ENCODE data around the gene EXOC3L1. TPM values are rescaled to one million over a fixed set of nuclear protein-coding genes. Genes with fewer than 3 reads are reported as not detected.
A peak's percentile ranks its signal among the peaks of the same experiment; 100 is the strongest.

Gene EXOC3L1
- total and polyA plus RNA-seq, 2 of the 13 experiments (the other 11 are each of a cell fraction or from before 2014, with no cell fraction given) = 0.12 TPM; not detected in 1

DNA sequence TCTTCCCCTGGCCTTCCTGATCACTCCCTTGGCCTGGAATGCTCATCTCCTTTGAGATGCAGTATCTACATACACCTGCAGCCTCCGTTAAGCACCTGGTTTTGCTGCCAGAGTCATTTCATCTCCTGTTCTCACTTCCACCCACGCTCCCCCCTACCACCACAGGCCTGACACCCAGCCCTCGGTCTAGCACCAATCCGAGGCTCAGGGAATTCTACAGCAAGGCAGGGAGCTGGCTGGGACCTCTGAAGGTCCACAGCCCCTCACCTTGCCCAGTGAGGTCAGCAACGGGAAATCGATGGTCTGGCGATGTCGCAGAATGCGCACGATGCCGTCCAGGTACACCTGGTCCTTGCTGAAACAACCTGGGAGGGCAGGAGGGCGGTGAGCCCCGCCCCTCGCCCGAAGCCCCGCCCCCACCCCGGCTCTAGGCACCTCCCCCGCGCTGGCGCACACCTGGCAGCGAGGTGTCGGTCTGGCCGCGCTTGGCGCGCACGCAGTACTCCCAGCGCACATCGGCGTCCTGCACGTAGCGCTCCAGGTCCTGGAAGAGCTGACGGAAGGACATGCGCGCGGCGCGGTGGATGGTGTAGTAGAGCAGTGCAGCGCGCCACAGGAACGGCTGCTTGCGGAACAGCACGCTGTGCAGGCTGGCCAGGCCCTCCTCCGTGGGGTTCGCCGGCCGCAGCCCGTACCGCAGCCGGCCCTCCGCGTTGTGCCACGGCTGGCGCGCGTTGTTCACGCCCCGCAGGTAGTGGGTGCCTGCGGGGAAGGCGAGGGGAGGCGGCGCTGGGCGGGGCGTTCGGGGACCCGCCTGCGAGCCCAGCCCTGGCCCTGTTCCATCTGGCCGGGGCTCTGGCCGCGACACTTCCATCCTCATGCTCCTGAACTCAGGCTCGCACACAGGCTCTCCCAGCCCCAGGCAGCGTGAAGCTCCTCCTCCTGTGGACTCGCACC lies 11.9 kb downstream of the EXOC3L1 start (continued):
- TF ChIP-seq KAT8 (CRISPR knock-in tag; IDR thresholded peaks at IDR 0.05) (no peak), PLRG1 (conservative IDR thresholded peaks at IDR 0.05) (no peak)

DNA sequence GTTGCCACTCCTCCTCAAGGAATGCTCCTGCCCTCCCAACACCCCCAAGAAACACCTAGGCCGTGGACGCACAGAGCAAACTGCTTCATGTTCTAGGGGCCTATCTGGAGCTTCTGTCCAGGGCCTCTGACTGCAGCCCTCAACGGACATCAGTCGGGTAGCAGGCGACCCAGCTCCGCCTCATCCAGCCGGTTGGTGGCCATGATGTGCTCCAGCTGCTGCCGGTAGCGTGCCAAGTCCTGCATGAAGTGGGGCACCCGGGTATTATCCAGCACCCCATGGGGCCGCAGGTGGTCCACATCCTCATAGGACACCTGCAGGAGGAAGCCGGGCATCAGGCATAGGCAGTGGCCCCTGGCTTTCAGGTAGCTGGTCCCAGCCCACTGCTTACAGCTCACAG lies 13.3 kb downstream of the EXOC3L1 start:
- CTCF ChIA-PET (ENCODE audit: low intra/inter-chr PET ratio, low total read pairs) = no interaction called here
- H3K4me1 ChIP-seq (ENCODE audit: insufficient read depth, low read length) = peaks cover 47% of the 10 kb centered on the region

DNA sequence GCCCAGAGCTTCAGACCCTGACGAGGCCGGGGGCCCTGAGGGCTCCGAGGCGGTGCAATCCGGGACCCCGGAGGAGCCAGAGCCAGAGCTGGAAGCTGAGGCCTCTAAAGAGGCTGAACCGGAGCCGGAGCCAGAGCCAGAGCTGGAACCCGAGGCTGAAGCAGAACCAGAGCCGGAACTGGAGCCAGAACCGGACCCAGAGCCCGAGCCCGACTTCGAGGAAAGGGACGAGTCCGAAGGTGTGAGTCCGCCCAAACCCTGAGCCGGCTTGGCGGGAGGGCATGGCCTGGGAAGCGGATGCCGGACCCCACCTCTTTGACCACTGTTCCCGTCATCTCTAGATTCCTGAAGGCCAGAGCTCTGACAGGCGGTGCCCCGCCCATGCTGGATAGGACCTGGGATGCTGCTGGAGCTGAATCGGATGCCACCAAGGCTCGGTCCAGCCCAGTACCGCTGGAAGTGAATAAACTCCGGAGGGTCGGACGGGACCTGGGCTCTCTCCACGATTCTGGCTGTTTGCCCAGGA lies 15.2 kb downstream of the EXOC3L1 start:
- in situ Hi-C loops (cut with HindIII; ENCODE audit: extremely low pct_ligation_motif_present, low pct_unique_long_range_greater_than_20kb) (no loop called here), intact Hi-C loops (cut with micrococcal nuclease; ENCODE audit: unreplicated experiment) (no loop called here)
- peak overlapping the region in 1 of 3 experiments; percentile 75; a peak in 2 of 6 replicates for H3K4me3 ChIP-seq (replicated peaks in 1 of 3; ENCODE audit: insufficient read depth in 1 of 3, low read depth in 2 of 3, low read length in 3 of 3)
- FAIRE-seq (no peak), DNase-seq (ENCODE audit: low spot score) (no peak), ATAC-seq (no peak)
- H3K27me3 ChIP-seq (ENCODE audit: control insufficient read depth in 1 of 2, insufficient read depth in 2 of 2, low read length in 2 of 2) = no peaks in the 10 kb centered on the region; a peak in 1 of 5 replicates
- no TSS peak for BruUV-seq (replicated peaks)
- WGBS (ENCODE audit: low lambda C conversion rate) = 93% methylated on average over 30 of the region's 31 CpGs
- no peaks in the 10 kb centered on the region; a peak in 1 of 5 replicates for H3K36me3 ChIP-seq (replicated peaks in 1 of 2; ENCODE audit: control insufficient read depth in 1 of 2, insufficient read depth in 2 of 2, low read length in 2 of 2)
- peak overlapping the region; percentile 99 for H3K4me2 ChIP-seq (ENCODE audit: low read depth, low read length)
- H2AFZ ChIP-seq (ENCODE audit: low read length) = no peak overlapping the region
- H3K9me3 ChIP-seq (ENCODE audit: low read length) = no peaks in the 10 kb centered on the region
- ChIA-PET CTCF (ENCODE audit: low intra/inter-chr PET ratio, low total read pairs) (interaction anchor here (1.5 kb wide), 1 partner anchor 11 kb away, joined by 5 read pairs; no protein-coding TSS in a partner anchor), POLR2A (interaction anchor here (0.7 to 2.7 kb wide), 5 partner anchors 10 to 73 kb away, joined by 3 to 18 read pairs (median 3); partner anchors contain the start of genes B3GNT9, FHOD1 and MATCAP1)
- H3K79me2 ChIP-seq (ENCODE audit: insufficient read depth, low read length) = no peaks in the 10 kb centered on the region
- no peaks in the 10 kb centered on the region; the same call in 1 of the 2 replicates for H4K20me1 ChIP-seq (ENCODE audit: insufficient read depth, low read length)
- TF ChIP-seq BHLHE40 (IDR thresholded peaks at IDR 0.05; ENCODE audit: low read length) = no peak
- TF ChIP-seq, protein P1, sequence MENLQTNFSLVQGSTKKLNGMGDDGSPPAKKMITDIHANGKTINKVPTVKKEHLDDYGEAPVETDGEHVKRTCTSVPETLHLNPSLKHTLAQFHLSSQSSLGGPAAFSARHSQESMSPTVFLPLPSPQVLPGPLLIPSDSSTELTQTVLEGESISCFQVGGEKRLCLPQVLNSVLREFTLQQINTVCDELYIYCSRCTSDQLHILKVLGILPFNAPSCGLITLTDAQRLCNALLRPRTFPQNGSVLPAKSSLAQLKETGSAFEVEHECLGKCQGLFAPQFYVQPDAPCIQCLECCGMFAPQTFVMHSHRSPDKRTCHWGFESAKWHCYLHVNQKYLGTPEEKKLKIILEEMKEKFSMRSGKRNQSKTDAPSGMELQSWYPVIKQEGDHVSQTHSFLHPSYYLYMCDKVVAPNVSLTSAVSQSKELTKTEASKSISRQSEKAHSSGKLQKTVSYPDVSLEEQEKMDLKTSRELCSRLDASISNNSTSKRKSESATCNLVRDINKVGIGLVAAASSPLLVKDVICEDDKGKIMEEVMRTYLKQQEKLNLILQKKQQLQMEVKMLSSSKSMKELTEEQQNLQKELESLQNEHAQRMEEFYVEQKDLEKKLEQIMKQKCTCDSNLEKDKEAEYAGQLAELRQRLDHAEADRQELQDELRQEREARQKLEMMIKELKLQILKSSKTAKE (CRISPR knock-in tag; IDR thresholded peaks at IDR 0.05; ENCODE audit: borderline replicate concordance) = no peak
- TF ChIP-seq ZNF790 (CRISPR knock-in tag; IDR thresholded peaks at IDR 0.05; ENCODE audit: borderline replicate concordance) = 0 out of 2 replicates have a peak, but pooled peaks have one; percentile 44
- TF ChIP-seq ZNF446 (CRISPR knock-in tag; IDR thresholded peaks at IDR 0.05) = 0 out of 2 replicates have a peak, but pooled peaks have one; percentile 51
- no peak for TF ChIP-seq GATA4 (IDR thresholded peaks at IDR 0.05; ENCODE audit: borderline replicate concordance, low read depth)
- no peak for TF ChIP-seq GABPB1 (CRISPR knock-in tag; IDR thresholded peaks at IDR 0.05)
- peak; percentile 20; the same call in 1 of the 2 replicates for TF ChIP-seq ZNF563 (CRISPR knock-in tag; IDR thresholded peaks at IDR 0.05)
- TF ChIP-seq HOXD1 (CRISPR knock-in tag; IDR thresholded peaks at IDR 0.05) = no peak
- TF ChIP-seq AGO2 (optimal IDR thresholded peaks at IDR 0.05; ENCODE audit: low read depth, low read length) = peak; percentile 9
- peaks cover 60% of the 10 kb centered on the region for H3K4me1 ChIP-seq (ENCODE audit: insufficient read depth, low read length)
- no peak overlapping the region for H3K27ac ChIP-seq (ENCODE audit: extremely low read length, insufficient read depth, low read length)
- H3K9ac ChIP-seq (ENCODE audit: insufficient read depth, low read depth, low read length) = 0 out of 2 replicates have a peak overlapping the region, but pooled peaks have one; percentile 34

More for the DNA sequence above, 13.3 kb downstream of the EXOC3L1 start:
- FAIRE-seq (no peak), DNase-seq (ENCODE audit: low spot score) (no peak), ATAC-seq (no peak)
- no peaks in the 10 kb centered on the region for H3K9me3 ChIP-seq (ENCODE audit: low read length)
- intact Hi-C loops (cut with micrococcal nuclease; ENCODE audit: unreplicated experiment) = no loop called here
- no peak overlapping the region for H3K9ac ChIP-seq (ENCODE audit: insufficient read depth, low read depth, low read length)
- no peaks in the 10 kb centered on the region for H3K27me3 ChIP-seq (ENCODE audit: control insufficient read depth in 1 of 2, insufficient read depth in 2 of 2, low read length in 2 of 2)
- H3K36me3 ChIP-seq (replicated peaks in 1 of 2; ENCODE audit: control insufficient read depth in 1 of 2, insufficient read depth in 2 of 2, low read length in 2 of 2) = no peaks in the 10 kb centered on the region; a peak in 1 of 5 replicates
- POLR2A ChIA-PET = interaction anchor here (2.0 kb wide), 1 partner anchor 16 kb away, joined by 11 read pairs; no protein-coding TSS in a partner anchor
- no peak overlapping the region for H3K4me3 ChIP-seq (replicated peaks in 1 of 3; ENCODE audit: insufficient read depth in 1 of 3, low read depth in 2 of 3, low read length in 3 of 3)
- in situ Hi-C loops (cut with HindIII; ENCODE audit: extremely low pct_ligation_motif_present, low pct_unique_long_range_greater_than_20kb) = no loop called here
- TF ChIP-seq AGO2 (optimal IDR thresholded peaks at IDR 0.05; ENCODE audit: low read depth, low read length) (peak; percentile 42), ZNF724P (CRISPR knock-in tag; IDR thresholded peaks at IDR 0.05; ENCODE audit: borderline replicate concordance) (no peak), KLF15 (CRISPR knock-in tag; IDR thresholded peaks at IDR 0.05; ENCODE audit: borderline replicate concordance) (no peak)
- WGBS (ENCODE audit: low lambda C conversion rate) = 87% methylated on average over 12 of the region's 12 CpGs
- H3K79me2 ChIP-seq (ENCODE audit: insufficient read depth, low read length) = no peaks in the 10 kb centered on the region
- no peak overlapping the region for H3K27ac ChIP-seq (ENCODE audit: extremely low read length, insufficient read depth, low read length)
- no peaks in the 10 kb centered on the region; the same call in 1 of the 2 replicates for H4K20me1 ChIP-seq (ENCODE audit: insufficient read depth, low read length)
- no peak overlapping the region for H2AFZ ChIP-seq (ENCODE audit: low read length)
- H3K4me2 ChIP-seq (ENCODE audit: low read depth, low read length) = no peak overlapping the region
- BruUV-seq (replicated peaks) = no TSS peak

Data from HepG2 (cell line).